H4 (cell line): ENCODE results near the gene IRX4. TPM values are rescaled to one million over a fixed set of nuclear protein-coding genes. Genes with fewer than 3 reads are reported as not detected.
"Not testable (repeated sequence)": the region's sequence is repeated elsewhere in the genome, so short reads cannot be mapped to it uniquely, and the experiment has no call there.

Experiments used
- DNase-seq: peaks from one replicate; pipeline ENCODE4 v3.0.0-alpha.2; 2015; ENCODE audit warnings: low spot score
- total RNA-seq: library from RNA; depleted of rRNA; stranded (reverse); fragments of >200 nt; shearing (Covaris generic); gene quantifications from 2 replicates; pipeline ENCODE4 v1.2.3, GENCODE V29; 2014

Gene IRX4
- total RNA-seq, 1 experiment from 2014 or later: not detected

DNA sequence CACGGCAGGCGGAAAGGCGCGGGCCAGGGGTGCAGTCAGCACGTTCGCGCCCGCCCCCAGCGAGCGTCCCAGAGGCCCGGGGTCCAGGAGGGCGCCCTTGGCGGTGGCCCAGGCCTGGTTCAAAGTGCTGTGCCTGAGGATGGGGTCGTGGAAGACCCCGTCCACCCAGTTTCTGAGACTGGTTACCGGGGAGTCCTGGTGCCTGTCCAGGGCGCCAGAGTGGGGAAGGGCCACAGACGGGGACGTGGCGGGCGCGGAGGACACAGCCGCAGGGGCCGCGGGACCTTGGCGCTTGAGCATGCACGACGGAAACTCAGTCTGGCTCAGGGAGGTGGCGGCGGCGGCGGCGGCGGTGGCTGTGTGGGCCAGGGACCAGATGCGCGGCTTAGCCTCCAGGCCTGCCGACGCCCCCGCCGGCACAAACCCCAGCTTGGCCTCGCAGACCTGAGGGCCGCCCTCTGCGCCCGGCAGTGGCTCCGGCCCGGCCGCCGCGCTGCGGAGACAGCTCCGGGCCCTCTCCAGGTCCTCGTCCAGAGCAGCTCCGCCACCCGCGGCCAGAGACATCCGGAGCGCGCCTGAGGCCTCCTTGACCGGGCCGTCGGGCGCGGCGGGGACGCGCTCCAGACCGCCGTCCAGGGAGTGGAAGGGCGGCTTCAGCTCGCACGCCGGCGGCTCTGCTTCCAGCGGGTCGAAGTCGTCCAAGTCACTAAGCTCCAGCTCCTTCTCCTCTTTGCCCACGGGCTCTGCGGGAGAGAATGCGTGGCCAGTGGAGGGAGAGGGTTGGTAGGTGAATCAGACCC is 4.5 kb downstream of the IRX4 start:
- no peak for DNase-seq

DNA sequence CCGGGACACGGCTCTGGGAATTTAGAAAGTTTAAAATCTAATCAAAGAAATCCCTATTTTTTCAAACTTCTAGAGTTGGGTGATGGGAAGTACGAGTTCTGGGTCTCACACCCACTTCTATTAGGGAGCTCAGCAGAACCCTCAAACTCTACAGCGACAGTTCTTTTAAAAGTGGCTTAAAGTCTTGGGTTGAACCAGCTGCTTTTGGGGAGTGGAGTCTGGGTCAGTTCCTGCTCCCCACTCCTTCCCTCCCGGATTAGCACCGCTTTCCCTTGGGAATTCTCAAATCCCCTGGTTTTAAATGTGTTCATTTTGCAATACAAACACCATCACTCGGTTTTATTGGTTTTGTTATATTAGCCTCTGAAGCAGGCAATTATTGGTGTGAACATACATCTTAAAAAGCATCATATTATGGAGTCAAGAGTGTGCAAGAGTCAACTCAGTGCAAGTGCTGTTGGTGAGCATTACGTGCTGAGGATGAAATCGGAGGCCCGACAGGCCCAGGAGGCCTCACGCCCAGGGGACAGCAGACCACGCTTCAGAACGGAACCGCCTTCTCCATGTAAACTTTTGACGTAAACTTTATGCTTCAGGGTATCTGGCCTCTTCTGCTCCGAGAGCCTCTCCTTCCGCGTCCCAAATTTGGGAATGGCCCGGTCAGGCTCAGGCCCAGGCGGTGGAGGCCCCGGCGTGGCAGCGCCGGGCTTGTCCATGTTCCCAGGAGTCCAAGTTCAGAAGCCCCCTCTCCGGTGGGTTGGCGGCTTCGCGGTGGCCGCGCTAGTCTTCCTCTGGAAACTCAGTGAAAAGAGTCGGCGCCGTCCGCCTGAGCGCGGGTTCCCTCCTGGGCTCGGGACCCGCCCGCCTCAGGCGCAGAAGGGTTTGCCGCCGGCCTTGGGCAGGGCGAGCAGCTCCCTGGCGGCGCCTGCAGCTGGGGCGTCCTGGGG is 5.3 kb downstream of the IRX4 start:
- DNase-seq: no peak

DNA sequence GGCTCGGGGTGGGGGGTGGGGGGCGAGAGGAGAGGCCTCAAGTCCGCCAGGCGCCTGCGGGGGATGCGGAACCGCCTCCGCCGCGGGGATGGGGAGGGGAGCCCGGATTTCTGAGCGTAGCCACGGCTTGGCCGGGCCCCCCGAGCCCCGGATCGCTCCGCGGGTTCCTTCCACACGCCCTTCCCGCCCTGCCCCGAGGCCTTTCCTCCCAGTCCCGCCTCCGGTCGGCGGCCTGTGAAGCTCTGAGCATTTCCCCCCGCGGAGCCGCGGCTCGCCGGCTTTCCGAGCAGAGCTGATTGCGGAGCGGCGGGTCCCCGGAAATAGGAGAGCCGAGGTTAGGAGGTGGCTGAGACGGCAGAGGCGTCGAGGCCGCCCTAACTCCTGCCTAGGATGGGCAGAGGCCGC is 6.1 kb downstream of the IRX4 start:
- DNase-seq: no peak

DNA sequence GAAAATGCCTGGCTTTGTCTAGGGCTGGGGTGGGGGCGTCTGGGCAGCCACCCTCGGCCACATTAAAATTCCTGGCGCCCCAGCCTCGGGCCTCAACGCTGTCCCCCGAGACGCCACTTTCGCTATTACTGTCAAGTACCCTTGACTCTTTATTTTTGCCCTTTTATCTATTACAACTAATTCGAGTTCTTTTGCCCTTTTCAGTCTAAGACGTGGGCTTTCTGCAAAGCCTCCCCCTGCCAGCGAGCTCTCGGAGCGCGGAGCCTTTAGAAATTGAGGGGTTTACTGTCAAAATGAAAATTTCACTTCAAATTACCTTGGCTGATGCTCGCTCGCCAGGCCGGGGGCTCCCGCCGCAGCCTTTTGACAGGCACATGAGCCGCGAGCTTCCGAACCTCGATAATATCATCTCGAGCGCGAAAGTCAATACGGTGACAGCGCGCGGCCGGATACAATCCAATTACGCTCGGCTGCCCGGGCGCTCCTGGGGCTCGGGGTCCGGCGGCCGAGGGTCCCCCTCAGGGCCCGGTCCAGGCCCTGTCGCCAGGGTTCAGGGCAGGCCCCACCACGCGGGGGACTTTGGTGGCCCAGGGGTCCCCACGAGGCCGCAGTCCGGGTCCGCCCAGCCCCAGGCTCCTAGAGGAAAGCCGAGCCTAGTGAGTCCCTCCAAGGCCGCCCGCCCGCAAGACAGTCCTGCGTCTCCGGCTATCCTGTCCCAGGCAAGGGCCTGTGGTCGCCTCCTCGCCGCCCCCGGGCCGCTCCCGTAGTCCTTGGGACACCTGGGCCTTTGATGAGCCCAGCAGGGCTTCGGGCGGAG is 6.7 kb downstream of the IRX4 start:
- DNase-seq: no peak

DNA sequence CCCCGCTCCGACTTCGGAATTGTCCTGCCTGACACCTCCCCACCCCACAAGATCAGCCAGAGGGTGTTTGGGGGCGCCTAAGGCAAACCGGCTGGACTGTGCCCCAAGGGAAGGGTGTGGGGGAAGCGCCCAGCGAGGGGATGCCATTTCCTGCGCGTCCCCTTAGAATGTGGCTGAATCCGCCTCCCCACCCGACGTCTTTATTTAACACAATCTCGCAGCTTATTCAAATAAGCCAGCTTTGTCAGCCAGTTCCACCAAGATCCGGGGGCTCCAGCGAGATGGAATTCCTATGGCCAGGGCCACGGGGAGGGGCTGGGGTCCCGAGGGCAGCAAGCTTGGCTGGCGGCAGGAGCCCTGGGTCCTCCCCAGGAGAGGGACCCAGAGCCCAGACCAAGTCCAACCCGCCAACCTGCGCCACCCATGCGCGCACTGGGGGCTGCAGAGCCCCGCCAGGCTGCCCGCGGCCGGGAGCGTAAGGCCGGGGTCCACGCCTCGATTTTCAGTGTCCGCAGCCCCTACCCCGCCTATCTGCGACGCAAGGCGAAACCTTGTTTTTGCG is 7.4 kb downstream of the IRX4 start:
- no peak for DNase-seq

DNA sequence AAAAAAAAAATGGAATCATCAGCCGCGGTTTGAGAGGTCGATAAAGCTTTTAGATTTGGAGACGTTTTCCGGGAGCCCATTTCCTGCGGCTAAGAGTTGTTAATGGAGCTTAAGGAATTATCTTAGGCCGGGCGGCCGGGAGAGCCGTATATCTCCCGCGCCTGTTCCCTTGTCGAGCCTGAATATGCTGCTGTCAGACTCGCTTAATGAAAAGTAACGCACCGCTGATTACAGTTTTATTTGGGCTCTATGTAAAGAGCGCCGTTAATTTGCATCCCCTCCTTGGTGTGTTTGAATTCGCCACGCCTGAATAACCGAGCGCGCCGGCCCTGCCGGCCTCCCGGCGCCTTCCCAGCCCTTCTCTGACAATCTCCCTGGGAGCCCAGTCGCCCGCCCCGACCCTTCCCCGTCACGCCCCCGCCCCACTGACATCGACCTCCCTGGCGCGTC is 7.9 kb downstream of the IRX4 start:
- DNase-seq: no peak

DNA sequence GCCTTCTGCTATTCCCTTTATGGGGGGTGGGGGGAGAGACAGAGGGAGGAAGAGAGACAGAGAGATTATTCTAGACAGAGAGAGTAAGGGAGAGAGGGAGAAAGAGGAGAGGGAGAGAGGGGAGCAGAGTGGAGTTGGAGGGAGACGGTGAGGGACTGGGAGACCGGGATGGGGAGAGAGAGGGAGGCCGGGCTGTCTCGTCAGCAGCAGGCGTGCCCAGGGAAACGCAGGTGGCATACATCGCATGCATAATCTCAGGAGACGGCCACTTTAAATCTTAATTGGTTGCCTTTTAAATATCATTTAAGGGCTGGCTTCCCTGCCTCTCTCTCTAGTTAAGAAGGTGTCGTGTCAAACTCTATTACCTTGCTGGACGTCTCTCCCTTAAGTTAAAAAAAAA is 8.4 kb downstream of the IRX4 start:
- no peak for DNase-seq

DNA sequence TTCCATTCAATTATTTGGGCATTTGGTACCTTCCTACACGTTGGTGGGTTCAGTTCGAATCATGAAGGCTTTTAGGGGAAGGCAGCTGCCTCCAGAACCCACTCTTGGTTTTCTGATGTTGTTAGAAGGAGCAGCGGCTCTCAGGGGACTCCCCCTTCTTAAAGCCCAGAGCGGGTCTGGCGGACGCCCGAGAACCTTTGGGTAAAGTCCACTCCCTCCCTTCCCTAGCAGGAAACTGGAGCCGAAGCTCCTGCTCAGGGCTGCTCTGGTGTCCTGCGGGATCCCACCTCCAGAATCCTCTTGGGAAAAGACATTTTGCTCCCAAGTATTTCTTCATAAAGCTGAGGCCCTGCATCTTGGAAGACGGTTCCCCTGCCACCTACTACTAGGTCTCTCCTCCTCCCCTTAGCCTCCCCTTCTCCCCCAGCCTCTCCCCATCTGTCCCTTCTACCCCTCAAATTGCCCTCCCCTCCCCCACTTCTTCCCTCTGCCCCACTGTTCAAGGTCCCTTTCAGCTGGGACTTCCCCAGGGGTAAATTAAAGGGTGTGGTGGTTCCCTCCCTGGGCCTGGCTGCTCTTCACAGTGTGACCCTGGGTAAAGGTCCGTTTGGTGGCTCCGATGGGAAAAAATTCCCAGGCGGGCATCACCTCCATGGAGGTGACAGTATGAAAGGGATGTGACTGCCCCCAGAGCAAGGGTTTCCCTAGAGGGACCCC is 9.3 kb downstream of the IRX4 start:
- DNase-seq: no peak

DNA sequence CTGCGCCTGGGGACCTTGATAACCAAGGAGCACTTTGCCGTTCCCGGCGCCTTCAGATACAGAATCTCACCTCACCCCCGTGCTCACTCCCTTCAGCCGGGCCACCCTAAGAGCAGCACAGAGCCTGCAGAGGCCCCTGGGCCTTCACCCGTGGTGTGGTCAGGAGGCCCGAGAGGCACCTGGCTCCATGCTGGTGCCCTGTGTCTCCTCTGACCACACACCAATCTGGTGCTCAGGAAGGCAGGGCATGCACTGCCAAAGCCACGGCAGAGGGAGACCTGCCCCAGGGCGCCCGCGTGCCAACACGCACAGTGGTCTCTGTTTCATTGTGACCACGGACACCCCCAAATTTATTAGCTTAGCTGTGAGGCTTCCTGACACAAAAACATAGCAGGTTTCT is 11.3 kb downstream of the IRX4 start:
- no peak for DNase-seq

DNA sequence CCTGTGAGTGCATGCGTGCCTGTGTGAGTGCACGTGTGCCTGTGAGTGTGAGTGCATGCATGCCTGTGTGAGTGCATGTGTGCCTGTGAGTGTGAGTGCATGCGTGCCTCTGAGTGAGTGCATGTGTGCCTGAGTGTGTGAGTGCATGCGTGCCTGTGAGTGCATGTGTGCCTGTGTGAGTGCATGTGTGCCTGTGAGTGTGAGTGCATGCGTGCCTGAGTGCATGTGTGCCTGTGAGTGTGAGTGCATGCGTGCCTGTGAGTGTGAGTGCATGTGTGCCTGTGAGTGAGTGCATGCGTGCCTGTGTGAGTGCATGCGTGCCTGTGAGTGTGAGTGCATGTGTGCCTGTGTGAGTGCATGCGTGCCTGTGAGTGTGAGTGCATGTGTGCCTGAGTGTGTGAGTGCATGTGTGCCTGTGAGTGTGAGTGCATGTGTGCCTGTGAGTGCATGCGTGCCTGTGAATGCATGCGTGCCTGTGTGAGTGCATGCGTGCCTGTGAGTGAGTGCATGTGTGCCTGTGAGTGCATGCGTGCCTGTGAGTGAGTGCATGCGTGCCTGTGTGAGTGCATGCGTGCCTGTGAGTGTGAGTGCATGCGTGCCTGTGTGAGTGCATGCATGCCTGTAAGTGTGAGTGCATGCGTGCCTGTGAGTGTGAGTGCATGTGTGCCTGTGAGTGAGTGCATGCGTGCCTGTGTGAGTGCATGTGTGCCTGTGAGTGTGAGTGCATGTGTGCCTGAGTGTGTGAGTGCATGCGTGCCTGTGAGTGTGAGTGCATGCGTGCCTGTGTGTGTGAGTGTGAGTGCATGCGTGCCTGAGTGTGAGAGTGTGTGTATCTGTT is 12.1 kb downstream of the IRX4 start:
- DNase-seq: not testable (repeated sequence)

DNA sequence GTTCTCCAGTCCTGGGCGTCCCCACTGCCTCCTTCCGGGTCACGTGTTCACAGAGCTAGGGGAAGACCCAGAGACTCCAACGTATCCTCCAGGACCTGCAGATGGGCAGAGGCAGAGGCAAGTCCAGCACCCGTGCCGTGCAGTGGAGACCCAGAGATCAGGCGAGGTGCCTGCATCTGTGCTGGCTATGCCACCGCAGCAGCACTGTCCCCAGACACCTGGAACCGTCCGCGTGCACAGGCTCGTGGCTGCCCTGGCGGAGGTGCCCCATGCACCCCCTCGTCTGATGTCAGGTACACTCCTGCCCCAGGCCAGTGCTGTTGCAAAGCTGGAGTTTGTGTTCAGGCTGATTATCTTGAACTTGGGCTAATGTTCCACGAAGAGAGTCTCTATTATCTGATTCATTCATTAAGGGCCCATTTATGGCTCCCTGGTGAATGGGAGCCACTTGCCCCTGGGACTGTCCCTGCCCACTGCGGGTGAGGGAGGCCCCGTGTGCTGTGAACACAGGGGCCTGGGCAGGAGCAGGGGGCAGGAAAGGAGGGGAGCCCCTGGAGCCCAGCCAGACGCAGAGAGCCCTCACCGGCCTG is 13.7 kb downstream of the IRX4 start:
- DNase-seq: no peak

DNA sequence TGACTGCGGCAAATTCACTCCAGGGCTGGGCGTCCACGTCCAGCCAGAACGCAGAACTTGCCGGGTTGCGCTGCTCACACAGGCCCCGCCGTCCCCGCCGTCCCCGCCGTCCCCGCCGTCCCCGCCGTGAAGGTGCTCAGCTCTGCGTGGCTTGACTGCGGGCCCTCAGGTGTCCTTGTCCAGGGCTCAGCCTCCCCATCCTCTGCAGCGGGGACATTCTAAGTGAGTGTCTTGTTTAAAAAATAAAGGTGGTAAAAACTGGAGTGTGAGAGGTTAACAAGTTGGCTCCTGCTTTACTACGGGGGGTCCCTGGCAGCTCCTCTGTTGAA is 14.9 kb downstream of the IRX4 start:
- no peak for DNase-seq

DNA sequence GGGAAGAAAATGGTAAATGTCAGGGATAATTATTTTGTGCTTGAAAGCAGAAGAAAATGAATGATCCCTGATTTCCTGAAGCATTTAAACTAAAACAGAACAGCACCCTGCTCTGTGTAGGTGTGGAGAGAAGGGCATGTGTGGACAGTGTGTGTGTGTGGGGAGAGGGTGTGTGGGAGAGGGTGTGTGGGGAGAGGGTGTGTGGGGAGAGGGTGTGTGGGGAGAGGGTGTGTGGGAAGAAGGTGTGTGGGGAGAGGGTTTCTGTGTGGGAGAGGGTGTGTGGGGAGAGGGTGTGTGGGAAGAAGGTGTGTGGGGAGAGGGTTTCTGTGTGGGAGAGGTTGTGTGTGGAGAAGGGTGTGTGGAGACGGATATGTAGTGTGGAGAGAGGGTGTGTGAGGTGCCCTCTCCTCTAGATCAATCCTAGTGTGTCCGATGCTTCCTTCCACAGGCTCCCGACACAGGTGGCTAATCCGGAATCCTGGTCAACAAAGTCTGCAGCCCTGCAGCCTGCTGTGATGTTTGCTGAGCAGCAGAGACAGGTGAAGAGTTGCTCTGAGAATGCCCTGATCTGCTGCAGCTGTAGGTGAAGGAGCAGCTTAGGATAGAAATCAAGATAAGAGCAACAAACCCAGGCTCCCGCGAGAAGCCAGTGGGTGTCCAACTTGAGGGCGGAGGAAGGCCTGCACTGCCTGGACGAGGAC is 15.5 kb downstream of the IRX4 start:
- DNase-seq: no peak

DNA sequence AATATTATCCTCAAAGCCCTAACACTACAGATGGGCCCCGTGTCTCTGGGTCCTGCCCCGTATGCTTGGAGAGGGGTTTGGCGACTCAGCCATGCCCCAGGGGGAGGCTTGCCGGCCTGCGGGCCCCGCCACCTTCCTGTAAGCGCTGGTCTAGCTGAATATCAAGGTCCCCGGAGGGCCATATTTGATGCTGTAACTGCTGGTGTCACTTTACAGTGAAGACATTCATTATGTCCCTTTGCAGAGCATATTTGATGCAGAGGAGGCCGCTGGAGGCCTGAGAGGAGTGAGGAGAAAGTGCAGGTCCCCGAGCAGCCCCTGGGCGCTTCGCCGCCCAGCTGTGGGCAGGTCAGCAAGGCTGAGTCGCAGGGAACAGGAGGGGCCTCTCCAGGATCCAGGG is 16.8 kb downstream of the IRX4 start:
- DNase-seq: no peak

DNA sequence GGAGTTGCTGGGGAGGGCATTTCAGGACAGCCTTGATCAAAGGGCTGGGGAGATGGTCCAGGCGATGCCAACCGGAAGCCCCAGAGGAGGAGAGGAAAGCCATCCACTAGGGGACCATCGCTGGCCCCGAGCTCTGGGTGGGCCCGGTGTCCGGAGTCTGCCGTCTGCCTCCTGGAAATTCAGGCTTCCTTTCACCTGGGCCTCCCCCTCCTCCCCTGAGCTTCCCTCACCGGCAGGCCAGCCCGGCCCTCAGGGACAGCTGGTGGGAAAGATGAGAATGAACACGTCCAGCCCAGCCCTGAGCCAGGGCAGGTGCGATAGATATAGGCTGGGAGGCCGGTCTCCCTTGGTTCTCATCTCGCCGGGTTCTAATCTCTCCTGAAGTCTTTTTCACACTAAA is 17.2 kb downstream of the IRX4 start:
- DNase-seq: no peak

DNA sequence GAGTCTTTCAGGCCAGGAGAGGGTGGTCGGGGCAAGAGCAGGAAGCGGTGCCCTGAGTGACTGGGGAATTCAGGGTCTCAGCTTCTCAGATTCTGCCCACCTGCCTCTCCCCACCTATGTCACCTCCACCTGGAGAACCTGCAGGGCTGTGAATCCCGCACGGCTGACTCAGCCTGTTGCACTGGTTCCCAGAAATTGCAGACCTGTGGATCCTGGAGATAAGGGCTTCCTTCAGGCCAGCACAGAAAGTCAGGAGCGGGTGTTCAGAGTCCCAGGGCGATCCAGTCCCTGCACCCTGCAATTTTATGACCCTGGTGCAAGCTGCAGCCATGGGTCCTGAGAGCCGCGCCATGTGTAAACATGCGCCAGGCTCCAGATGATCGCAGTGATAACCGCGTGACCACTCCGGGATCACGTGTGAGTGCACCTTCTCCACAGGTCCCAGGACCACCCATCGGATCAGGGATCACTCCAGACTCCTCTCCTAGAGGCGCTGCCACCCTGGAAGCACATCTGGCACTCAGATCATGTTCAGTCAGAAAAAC is 17.8 kb downstream of the IRX4 start:
- no peak for DNase-seq

DNA sequence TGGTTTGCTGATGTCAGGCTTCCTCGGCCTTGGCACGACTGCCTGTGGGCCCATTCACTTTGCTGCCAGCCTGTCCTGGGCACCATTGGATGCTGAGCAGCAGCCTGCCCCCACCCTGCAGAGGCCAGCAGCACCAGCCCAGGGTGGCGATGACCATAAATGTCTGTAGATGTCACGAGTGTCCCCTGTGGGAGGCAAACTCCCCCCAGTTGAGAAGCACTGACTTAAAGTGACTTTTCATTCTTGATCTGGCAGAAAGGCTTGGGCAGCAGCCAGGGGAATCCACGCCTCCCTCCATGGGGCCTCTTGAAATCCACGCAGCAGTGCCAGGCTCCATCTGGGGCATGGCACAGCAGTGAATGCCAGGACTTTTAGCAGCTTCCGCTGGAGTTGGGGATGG is 21.8 kb downstream of the IRX4 start:
- no peak for DNase-seq

DNA sequence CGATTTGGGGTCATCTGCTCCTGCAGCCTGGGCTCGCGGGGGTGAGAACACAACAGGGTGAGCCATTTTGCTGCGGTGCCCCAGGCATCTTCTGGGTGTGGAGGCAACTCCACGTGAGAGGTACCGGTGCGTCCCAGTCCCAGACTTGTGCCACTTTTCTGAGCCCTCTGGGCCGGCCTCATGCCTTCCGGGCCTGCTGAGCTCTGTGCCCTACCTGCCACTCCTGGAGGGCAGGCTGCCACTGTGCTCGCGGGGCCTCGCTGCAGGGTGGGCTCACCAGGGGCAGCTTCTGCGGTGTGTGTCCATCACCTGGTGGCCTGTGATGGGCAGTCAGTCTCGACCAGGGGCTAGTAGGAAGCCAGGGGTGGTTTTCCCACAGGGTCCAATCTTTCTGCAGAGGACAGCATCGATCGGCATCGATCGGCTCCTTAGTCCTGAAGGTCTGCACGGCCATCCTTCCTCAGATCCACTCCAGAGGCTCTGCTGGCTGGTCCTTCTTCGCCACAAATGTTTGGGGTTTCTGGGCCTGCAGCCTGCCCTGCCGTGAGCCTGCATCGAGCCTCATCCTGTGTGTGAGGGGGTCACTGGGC is 22.6 kb downstream of the IRX4 start:
- no peak for DNase-seq

DNA sequence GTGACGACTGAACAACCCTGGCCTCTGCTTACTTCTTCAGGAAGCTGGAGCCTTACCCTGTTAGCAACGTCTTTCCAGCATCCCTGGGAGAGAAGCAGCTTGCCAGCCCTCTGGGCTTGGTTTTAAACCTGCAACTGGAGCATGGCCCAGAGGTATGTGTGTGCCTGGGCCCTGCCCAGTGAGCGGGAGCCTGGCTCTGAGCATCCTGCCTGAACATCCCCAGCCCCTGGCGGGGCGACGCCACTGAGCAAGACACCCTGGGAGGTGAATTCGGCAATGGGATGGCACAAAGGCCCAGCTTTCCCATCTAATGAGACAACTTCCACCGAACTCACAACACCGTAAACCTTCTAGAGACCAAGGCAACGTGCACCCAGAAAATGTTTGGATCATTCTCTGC is 23.6 kb downstream of the IRX4 start:
- DNase-seq: no peak
